AG04449 (cell line): Measurements from ENCODE around the gene PDP2.

Source experiments
- CTCF ChIA-PET: fragments of 350-600 bp; formaldehyde crosslinking; extraction: SDS; loops from one replicate; lab custom pipeline; 2021; ENCODE audit warnings: antibody characterized with exemption; lab: Yijun Ruan, JAX
- POLR2A ChIA-PET: fragments of 400-600, 350-600 bp; formaldehyde crosslinking; extraction: SDS; loops from one replicate; lab custom pipeline; 2020; ENCODE audit warnings: antibody characterized with exemption, inconsistent platforms; lab: Yijun Ruan, JAX
- DNase-seq: peaks from one replicate; pipeline ENCODE4 v3.0.0-alpha.2; 2010; ENCODE audit warnings: low read depth, low spot score
- H3K4me3 ChIP-seq: 2 replicates; pipeline ENCODE4 v1.5.1; 2011; ENCODE audit warnings: low read depth, mild to moderate bottlenecking, control low read depth, low read length
- CTCF ChIP-seq: IDR thresholded peaks from one replicate; pipeline ENCODE4 v1.5.1; 2011; ENCODE audit warnings: mild to moderate bottlenecking, moderate library complexity, low read length, control low read depth, inconsistent platforms; ENCODE audit not compliant: insufficient read depth; ENCODE audit errors: missing control alignments

PDP2 gene

GRCh38 chr16:66850115-66850815 is 30.1 kb upstream of the PDP2 start:
- no peak for DNase-seq
- TF ChIP-seq CTCF, result no peak
- ChIA-PET CTCF (interaction anchor here (1.0 to 12.7 kb wide), 4 partner anchors 18 to 98 kb away, joined by 3 to 205 read pairs (median 58); partner anchors contain the start of gene NAE1), POLR2A (no interaction called here)
- no peak overlapping the region for H3K4me3 ChIP-seq

GRCh38 chr16:66851166-66851964 is 28.9 kb upstream of the PDP2 start:
- no peak for DNase-seq
- TF ChIP-seq CTCF, result no peak
- POLR2A ChIA-PET, result no interaction called here

GRCh38 chr16:66853261-66854139 is 26.8 kb upstream of the PDP2 start:
- ChIA-PET POLR2A (no interaction called here), CTCF (interaction anchor here (0.7 to 8.8 kb wide), 4 partner anchors 14 to 22 kb away, joined by 3 to 96 read pairs (median 34); partner anchors contain the start of gene NAE1)
- DNase-seq, result no peak
- no peak overlapping the region for H3K4me3 ChIP-seq
- TF ChIP-seq CTCF, result no peak

More at GRCh38 chr16:66851166-66851964, 28.9 kb upstream of the PDP2 start:
- no peak overlapping the region for H3K4me3 ChIP-seq
- CTCF ChIA-PET, result interaction anchor here (1.0 to 1.3 kb wide), 2 partner anchors 9 to 17 kb away, joined by 3 to 5 read pairs; no protein-coding TSS in a partner anchor

GRCh38 chr16:66856184-66856730 is 24.1 kb upstream of the PDP2 start:
- TF ChIP-seq CTCF, result no peak
- no peak for DNase-seq
- no peak overlapping the region for H3K4me3 ChIP-seq
- CTCF ChIA-PET, result interaction anchor here (0.9 to 8.8 kb wide), 6 partner anchors 11 to 25 kb away, joined by 4 to 96 read pairs (median 6); partner anchors contain the start of gene NAE1
- POLR2A ChIA-PET, result no interaction called here

- DNase-seq, result no peak
- TF ChIP-seq CTCF, result no peak
- no peak overlapping the region for H3K4me3 ChIP-seq
- ChIA-PET POLR2A (no interaction called here), CTCF (interaction anchor here (0.9 to 8.8 kb wide), 6 partner anchors 10 to 25 kb away, joined by 4 to 96 read pairs (median 6); partner anchors contain the start of gene NAE1)
Measured at GRCh38 chr16:66856801-66857200, 23.5 kb upstream of the PDP2 start.
